DMS53 treated with DMSO at 0.1 percent for 48 hours (cell line): Measurements from ENCODE around the gene EDEM3.
"Not testable (repeated sequence)": the region's sequence is repeated elsewhere in the genome, so short reads cannot be mapped to it uniquely, and the experiment has no call there.

ENCODE experiments used
- DNase-seq: peaks from one replicate; lab custom pipeline; 2025; ENCODE audit not compliant: unreplicated experiment; lab: John Stamatoyannopoulos, UW

The EDEM3 gene

GRCh38 chr1:184754476-184755225 is at the start of gene EDEM3:
TSS of gene EDEM3 (minus strand) at chr1:184754858. CDS start at chr1:184754646, 212 bp downstream.
- peak; percentile 99 for DNase-seq

GRCh38 chr1:184804220-184804619 is 49.6 kb upstream of the EDEM3 start:
- DNase-seq, result no peak

GRCh38 chr1:184803180-184803492 is 48.5 kb upstream of the EDEM3 start:
- DNase-seq, result peak; percentile 50

- DNase-seq, result peak; percentile 79
Observed at GRCh38 chr1:184802354-184803179, 47.9 kb upstream of the EDEM3 start.

GRCh38 chr1:184801503-184801902 is 46.8 kb upstream of the EDEM3 start:
- no peak for DNase-seq

GRCh38 chr1:184800876-184801275 is 46.2 kb upstream of the EDEM3 start:
- no peak for DNase-seq

GRCh38 chr1:184793967-184794366 is 39.3 kb upstream of the EDEM3 start:
- no peak for DNase-seq

- DNase-seq, result peak; percentile 91
Observed at GRCh38 chr1:184792450-184792969, 37.9 kb upstream of the EDEM3 start.

GRCh38 chr1:184791550-184791900 is 36.9 kb upstream of the EDEM3 start:
- DNase-seq, result no peak

- no peak for DNase-seq
Observed at GRCh38 chr1:184790642-184791549, 36.2 kb upstream of the EDEM3 start.

- no peak for DNase-seq
Observed at GRCh38 chr1:184789884-184790283, 35.2 kb upstream of the EDEM3 start.

- DNase-seq, result no peak
Observed at GRCh38 chr1:184788970-184789369, 34.3 kb upstream of the EDEM3 start.

- no peak for DNase-seq
Observed at GRCh38 chr1:184785529-184785928, 30.9 kb upstream of the EDEM3 start.

- not testable (repeated sequence) for DNase-seq
Observed at GRCh38 chr1:184783723-184784122, 29.1 kb upstream of the EDEM3 start.

- DNase-seq, result no peak
Observed at GRCh38 chr1:184781941-184782340, 27.3 kb upstream of the EDEM3 start.

GRCh38 chr1:184775885-184776284 is 21.2 kb upstream of the EDEM3 start:
- no peak for DNase-seq

GRCh38 chr1:184775329-184775728 is 20.7 kb upstream of the EDEM3 start:
- no peak for DNase-seq

GRCh38 chr1:184773762-184774320 is 19.2 kb upstream of the EDEM3 start:
- DNase-seq, result no peak

- no peak for DNase-seq
Observed at GRCh38 chr1:184771190-184771691, 16.6 kb upstream of the EDEM3 start.

GRCh38 chr1:184770181-184770979 is 15.7 kb upstream of the EDEM3 start:
- no peak for DNase-seq
